ENCODE results near the gene FAAP20.

FAAP20 gene

GRCh38 chr1:2224170-2224584 lies 29.6 kb upstream of the FAAP20 start:
- TF ChIP-seq CTCF (IDR thresholded peaks at IDR 0.05; ENCODE audit: extremely low read depth, missing control alignments) = no peak
- DNase-seq (ENCODE audit: low spot score) = no peak

- no peak for DNase-seq (ENCODE audit: low spot score)
- TF ChIP-seq CTCF (IDR thresholded peaks at IDR 0.05; ENCODE audit: extremely low read depth, missing control alignments) = no peak
Observed at GRCh38 chr1:2221271-2221670, 26.7 kb upstream of the FAAP20 start.

- no peak for DNase-seq (ENCODE audit: low spot score)
- no peak for TF ChIP-seq CTCF (IDR thresholded peaks at IDR 0.05; ENCODE audit: extremely low read depth, missing control alignments)
Observed at GRCh38 chr1:2216767-2217058, 22.1 kb upstream of the FAAP20 start.

- DNase-seq (ENCODE audit: low spot score) = no peak
- no peak for TF ChIP-seq CTCF (IDR thresholded peaks at IDR 0.05; ENCODE audit: extremely low read depth, missing control alignments)
Observed at GRCh38 chr1:2215909-2216766, 21.6 kb upstream of the FAAP20 start.

GRCh38 chr1:2215329-2215728 lies 20.8 kb upstream of the FAAP20 start:
- DNase-seq (ENCODE audit: low spot score) = no peak
- no peak for TF ChIP-seq CTCF (IDR thresholded peaks at IDR 0.05; ENCODE audit: extremely low read depth, missing control alignments)

GRCh38 chr1:2214541-2215241 lies 20.1 kb upstream of the FAAP20 start:
- DNase-seq (ENCODE audit: low spot score) = no peak
- TF ChIP-seq CTCF (IDR thresholded peaks at IDR 0.05; ENCODE audit: extremely low read depth, missing control alignments) = no peak
